ENCODE measurements around the gene SPRTN. TPM values are rescaled to one million over a fixed set of nuclear protein-coding genes. Genes with fewer than 3 reads are reported as not detected.

The SPRTN gene
- total RNA-seq, 1 donor = 17.2 TPM

DNA sequence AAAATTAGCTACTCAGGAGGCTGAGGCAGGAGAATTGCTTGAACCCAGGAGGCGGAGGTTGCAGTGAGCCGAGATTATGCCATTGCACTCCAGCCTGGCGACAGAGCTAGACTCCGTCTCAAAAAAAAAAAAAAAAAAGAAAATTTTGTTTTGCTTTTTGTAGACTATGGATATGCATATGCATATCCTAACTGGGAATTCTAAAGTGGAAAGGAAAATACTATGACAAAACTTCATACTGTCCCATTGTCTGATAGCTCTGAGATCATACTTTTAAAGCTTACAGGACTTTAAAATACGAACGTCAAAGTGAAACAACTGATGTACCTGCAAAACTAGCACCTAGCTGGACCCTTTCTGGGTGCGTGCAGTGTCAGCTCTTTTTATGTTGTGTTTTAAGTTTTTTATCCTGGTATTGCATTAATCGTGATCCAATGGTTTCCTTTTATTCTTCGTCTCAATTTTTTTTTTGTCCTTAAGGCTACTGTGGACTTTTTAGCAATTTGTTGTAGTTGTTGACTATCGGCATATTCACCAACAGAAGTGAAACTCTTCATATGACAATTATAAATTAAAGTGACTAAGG is 19.2 kb downstream of the SPRTN start:
- TF ChIP-seq, protein P1, sequence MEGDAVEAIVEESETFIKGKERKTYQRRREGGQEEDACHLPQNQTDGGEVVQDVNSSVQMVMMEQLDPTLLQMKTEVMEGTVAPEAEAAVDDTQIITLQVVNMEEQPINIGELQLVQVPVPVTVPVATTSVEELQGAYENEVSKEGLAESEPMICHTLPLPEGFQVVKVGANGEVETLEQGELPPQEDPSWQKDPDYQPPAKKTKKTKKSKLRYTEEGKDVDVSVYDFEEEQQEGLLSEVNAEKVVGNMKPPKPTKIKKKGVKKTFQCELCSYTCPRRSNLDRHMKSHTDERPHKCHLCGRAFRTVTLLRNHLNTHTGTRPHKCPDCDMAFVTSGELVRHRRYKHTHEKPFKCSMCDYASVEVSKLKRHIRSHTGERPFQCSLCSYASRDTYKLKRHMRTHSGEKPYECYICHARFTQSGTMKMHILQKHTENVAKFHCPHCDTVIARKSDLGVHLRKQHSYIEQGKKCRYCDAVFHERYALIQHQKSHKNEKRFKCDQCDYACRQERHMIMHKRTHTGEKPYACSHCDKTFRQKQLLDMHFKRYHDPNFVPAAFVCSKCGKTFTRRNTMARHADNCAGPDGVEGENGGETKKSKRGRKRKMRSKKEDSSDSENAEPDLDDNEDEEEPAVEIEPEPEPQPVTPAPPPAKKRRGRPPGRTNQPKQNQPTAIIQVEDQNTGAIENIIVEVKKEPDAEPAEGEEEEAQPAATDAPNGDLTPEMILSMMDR (IDR thresholded peaks at IDR 0.05; ENCODE audit: insufficient read depth, low read length) = no peak

DNA sequence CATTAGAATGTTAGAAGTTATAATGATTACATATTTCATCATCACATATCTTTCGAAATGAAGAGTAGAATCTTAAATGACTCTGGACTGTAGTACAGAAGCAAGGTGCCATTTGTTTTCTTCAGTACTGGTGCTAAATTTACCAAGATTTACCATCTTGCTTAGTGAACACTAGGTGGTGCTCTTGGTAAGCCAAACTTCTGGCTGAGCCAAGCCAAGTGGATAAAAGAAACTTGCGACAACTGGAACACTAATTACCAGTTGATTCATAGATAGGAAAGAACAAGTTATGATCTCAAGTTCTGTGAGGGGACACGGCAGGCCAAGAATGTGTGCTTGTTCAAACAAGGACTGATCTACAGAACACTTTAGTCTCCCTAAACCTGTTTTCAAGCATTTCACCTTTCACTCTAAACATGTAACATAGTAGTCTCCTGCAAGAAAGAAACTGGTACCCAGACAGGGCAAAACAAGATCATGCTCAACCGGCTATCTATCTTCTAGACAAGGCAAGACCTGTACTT is 19.8 kb downstream of the SPRTN start:
- TF ChIP-seq, protein P1 (IDR thresholded peaks at IDR 0.05; ENCODE audit: insufficient read depth, low read length) = peak; percentile 72
- H3K4me3 ChIP-seq (ENCODE audit: low read depth, low read length) = no peak overlapping the region
- DNase-seq (ENCODE audit: low read depth) = peak; percentile 85

More for the DNA sequence above, 19.2 kb downstream of the SPRTN start:
- DNase-seq (ENCODE audit: low read depth) = no peak
- no peak overlapping the region for H3K4me3 ChIP-seq (ENCODE audit: low read depth, low read length)

DNA sequence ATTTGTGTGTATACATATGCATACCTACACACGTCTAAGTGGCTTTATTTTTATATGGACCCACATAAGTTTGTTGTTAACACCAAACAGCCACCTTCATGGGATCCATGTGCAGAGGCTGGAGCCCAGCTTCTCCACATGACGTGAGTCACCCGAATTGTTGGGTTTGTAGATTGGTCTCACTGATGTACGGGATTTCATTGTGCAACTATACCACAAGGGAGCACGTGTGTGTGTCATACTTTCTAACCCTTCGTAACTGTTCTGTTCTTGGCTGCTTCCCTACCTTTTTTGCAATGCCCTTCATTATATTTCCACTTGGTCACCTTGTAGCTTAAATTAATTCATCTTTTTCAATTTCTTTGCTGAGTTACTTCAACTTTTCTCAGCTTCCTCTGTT is 21.0 kb downstream of the SPRTN start:
- DNase-seq (ENCODE audit: low read depth) = peak; percentile 96
- H3K4me3 ChIP-seq (ENCODE audit: low read depth, low read length) = no peak overlapping the region
- TF ChIP-seq, protein P1 (IDR thresholded peaks at IDR 0.05; ENCODE audit: insufficient read depth, low read length) = no peak

DNA sequence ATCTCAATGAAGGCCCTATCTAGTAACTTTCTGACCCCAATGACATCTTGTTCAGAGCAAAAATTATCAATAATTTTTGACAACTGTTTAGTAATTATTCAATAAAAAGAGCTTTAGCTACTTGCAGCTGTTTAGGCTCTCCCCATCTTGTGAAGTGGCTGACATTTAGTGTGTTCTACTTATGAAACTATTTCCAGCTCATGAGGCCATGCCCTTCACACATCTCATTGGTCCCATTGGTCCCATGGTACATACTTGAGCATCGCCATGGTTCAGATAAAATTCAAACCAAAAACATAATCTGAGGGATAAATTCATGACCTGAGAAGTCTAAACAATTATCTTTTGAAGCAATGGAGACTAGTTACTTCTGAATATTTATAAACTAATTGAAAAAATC is 24.2 kb downstream of the SPRTN start:
- TF ChIP-seq, protein P1 (IDR thresholded peaks at IDR 0.05; ENCODE audit: insufficient read depth, low read length) = no peak
- DNase-seq (ENCODE audit: low read depth) = no peak
- no peak overlapping the region for H3K4me3 ChIP-seq (ENCODE audit: low read depth, low read length)

DNA sequence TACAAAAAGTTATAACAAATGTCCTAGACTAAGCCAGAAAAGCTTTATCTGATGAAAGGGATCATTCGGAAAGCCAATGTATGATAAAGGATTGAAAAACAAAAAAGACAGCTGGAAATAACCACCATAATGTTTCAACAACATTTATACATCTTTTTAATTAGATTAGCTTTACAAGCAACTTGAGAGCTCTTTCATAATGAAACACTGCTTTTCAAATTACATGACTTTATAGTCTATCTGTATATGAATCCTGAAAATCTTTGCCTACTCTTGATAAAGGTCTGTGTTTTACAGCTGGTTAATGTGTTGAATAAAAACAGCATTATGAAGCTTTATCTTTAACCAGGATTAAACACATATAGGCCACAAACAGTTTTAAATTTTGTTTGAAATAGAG is 25.5 kb downstream of the SPRTN start:
- DNase-seq (ENCODE audit: low read depth) = no peak
- TF ChIP-seq, protein P1 (IDR thresholded peaks at IDR 0.05; ENCODE audit: insufficient read depth, low read length) = no peak
- no peak overlapping the region for H3K4me3 ChIP-seq (ENCODE audit: low read depth, low read length)

DNA sequence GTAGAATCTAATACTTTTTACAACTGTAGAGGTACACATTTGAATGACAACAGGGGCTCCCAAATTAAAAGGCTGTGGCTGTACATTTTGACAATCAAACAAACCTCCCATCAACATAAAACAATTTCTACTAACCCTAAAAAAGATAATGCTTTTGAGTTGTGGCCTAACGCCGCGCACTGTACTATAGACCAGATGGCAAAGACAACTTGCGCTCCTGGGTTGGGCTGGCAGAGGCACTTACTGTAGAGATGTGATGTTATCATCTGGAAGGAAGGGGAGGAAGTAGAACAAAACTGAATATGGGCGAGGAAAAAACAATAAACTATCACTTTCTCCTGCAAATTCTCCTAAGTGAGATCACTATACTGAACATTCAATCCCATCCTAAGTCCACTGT is 26.1 kb downstream of the SPRTN start:
- H3K4me3 ChIP-seq (ENCODE audit: low read depth, low read length) = no peak overlapping the region
- TF ChIP-seq, protein P1 (IDR thresholded peaks at IDR 0.05; ENCODE audit: insufficient read depth, low read length) = no peak
- DNase-seq (ENCODE audit: low read depth) = no peak

DNA sequence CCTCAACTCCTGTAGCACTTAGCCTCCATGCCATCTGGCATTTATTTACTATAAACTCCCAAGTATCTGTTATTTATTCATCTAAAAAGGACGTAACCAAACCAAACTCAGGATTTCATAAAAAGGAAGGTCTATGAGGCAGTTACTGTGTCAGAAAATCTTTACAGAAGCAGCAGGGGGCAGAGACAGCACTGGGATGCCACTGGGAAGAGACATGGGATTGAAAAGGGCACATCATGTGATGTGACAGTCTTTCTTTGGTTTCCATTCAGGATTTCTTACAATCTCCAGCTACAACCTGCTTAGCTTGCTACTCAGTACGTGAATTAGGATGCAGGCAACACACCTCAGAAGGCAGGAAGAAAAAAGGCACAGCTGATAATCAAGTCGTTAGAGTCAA is 31.2 kb downstream of the SPRTN start:
- no peak overlapping the region for H3K4me3 ChIP-seq (ENCODE audit: low read depth, low read length)
- no peak for DNase-seq (ENCODE audit: low read depth)
- TF ChIP-seq, protein P1 (IDR thresholded peaks at IDR 0.05; ENCODE audit: insufficient read depth, low read length) = no peak

Data from fibroblast of the aortic adventitia (primary cell).